GM23338 (cell line): ENCODE data around the gene DPT. TPM values are rescaled to one million over a fixed set of nuclear protein-coding genes. Genes with fewer than 3 reads are reported as not detected.

ENCODE experiments used
- POLR2AphosphoS5 ChIP-seq: IDR thresholded peaks from 2 replicates; pipeline ENCODE4 v1.6.1; 2016; ENCODE audit warnings: antibody characterized with exemption, low read depth
- STAT1 ChIP-seq: IDR thresholded peaks from one replicate; pipeline ENCODE4 v1.6.1; 2016; ENCODE audit warnings: antibody characterized with exemption; ENCODE audit not compliant: unreplicated experiment
- ZNF114 ChIP-seq: fragments of 250-450 bp; sonication (Bioruptor Pico); IDR thresholded peaks from 2 replicates; pipeline ENCODE4 v1.5.0; 2020; ENCODE audit warnings: mild to moderate bottlenecking, moderate library complexity
- ZNF331 ChIP-seq: fragments of 250-450 bp; sonication (Bioruptor Pico); IDR thresholded peaks from 2 replicates; pipeline ENCODE4 v1.5.0; 2020; ENCODE audit warnings: low read depth, mild to moderate bottlenecking, moderate library complexity
- ZNF462 ChIP-seq: fragments of 250-450 bp; sonication (Bioruptor Pico); IDR thresholded peaks from 2 replicates; pipeline ENCODE4 v1.5.0; 2020; ENCODE audit warnings: mild to moderate bottlenecking, moderate library complexity
- polyA plus RNA-seq: library from polyadenylated mRNA; unstranded; fragments of >200 nt; fragmentation: Nextera tagmentation; extraction: Ambion mirVana; gene quantifications from 2 replicates; pipeline ENCODE4 v1.2.1, GENCODE V29; 2016
- total RNA-seq: library from RNA; depleted of rRNA; stranded (reverse); fragments of >200 nt; shearing (Covaris generic); gene quantifications from 2 replicates; pipeline ENCODE4 v1.2.3, GENCODE V29; 2014
- TF ChIP-seq, protein P1 (sequence below): IDR thresholded peaks from one replicate; pipeline ENCODE4 v1.6.1; 2018; ENCODE audit warnings: antibody characterized with exemption; ENCODE audit not compliant: unreplicated experiment

Gene DPT
- total and polyA plus RNA-seq, 2 experiments from 2014 or later, result not detected

- TF ChIP-seq ZNF462, result no peak
- TF ChIP-seq STAT1, result no peak
- no peak for TF ChIP-seq ZNF331 (CRISPR knock-in tag)
- TF ChIP-seq, protein P1, sequence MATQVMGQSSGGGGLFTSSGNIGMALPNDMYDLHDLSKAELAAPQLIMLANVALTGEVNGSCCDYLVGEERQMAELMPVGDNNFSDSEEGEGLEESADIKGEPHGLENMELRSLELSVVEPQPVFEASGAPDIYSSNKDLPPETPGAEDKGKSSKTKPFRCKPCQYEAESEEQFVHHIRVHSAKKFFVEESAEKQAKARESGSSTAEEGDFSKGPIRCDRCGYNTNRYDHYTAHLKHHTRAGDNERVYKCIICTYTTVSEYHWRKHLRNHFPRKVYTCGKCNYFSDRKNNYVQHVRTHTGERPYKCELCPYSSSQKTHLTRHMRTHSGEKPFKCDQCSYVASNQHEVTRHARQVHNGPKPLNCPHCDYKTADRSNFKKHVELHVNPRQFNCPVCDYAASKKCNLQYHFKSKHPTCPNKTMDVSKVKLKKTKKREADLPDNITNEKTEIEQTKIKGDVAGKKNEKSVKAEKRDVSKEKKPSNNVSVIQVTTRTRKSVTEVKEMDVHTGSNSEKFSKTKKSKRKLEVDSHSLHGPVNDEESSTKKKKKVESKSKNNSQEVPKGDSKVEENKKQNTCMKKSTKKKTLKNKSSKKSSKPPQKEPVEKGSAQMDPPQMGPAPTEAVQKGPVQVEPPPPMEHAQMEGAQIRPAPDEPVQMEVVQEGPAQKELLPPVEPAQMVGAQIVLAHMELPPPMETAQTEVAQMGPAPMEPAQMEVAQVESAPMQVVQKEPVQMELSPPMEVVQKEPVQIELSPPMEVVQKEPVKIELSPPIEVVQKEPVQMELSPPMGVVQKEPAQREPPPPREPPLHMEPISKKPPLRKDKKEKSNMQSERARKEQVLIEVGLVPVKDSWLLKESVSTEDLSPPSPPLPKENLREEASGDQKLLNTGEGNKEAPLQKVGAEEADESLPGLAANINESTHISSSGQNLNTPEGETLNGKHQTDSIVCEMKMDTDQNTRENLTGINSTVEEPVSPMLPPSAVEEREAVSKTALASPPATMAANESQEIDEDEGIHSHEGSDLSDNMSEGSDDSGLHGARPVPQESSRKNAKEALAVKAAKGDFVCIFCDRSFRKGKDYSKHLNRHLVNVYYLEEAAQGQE, result no peak
- no peak for TF ChIP-seq POLR2AphosphoS5
- TF ChIP-seq ZNF114, result no peak
Measured at GRCh38 chr1:168731244-168731953, 2.4 kb upstream of the DPT start (continued).
